GM19025 (cell line): Measurements from ENCODE around the gene TLCD3B.
A peak's percentile ranks its signal among the peaks of the same experiment; 100 is the strongest.

Source experiments
- ATAC-seq: cut with Tn5 transposase; IDR thresholded peaks from one replicate; pipeline ENCODE4 v1.9.1; 2021; ENCODE audit warnings: mild to moderate bottlenecking, low read depth, moderate library complexity; ENCODE audit not compliant: unreplicated experiment

TLCD3B gene

GRCh38 chr16:30006659-30007377, 24.3 kb downstream of the TLCD3B start:
- no peak for ATAC-seq

- ATAC-seq, result no peak
These were observed 25.0 kb downstream of the TLCD3B start for GRCh38 chr16:30006095-30006473.

GRCh38 chr16:30005341-30006094, 25.6 kb downstream of the TLCD3B start:
- no peak for ATAC-seq

GRCh38 chr16:30004811-30005242, 26.2 kb downstream of the TLCD3B start:
- ATAC-seq, result no peak

GRCh38 chr16:30004424-30004776, 26.7 kb downstream of the TLCD3B start:
- ATAC-seq, result no peak

GRCh38 chr16:30003670-30004423, 27.2 kb downstream of the TLCD3B start:
- no peak for ATAC-seq

GRCh38 chr16:30002614-30003346, 28.3 kb downstream of the TLCD3B start:
- ATAC-seq, result no peak

GRCh38 chr16:30000735-30001631, 30.1 kb downstream of the TLCD3B start:
- no peak for ATAC-seq

- no peak for ATAC-seq
These were observed 31.5 kb downstream of the TLCD3B start for GRCh38 chr16:29999605-30000004.

- ATAC-seq, result no peak
These were observed 34.3 kb downstream of the TLCD3B start for GRCh38 chr16:29996766-29997250.

- peak; percentile 91 for ATAC-seq
These were observed 34.9 kb downstream of the TLCD3B start, which contains the start of gene INO80E for GRCh38 chr16:29995911-29996765. Gene INO80E, plus strand, starts transcription at chr16:29996241. Its CDS starts 70 bp downstream, at chr16:29996311.

GRCh38 chr16:29995324-29995910, 35.7 kb downstream of the TLCD3B start, which contains the start of gene HIRIP3:
Gene HIRIP3, minus strand, starts transcription at chr16:29995617. Its CDS starts 12 bp downstream, at chr16:29995605.
- peak; percentile 51 for ATAC-seq

GRCh38 chr16:29994600-29995323, 36.3 kb downstream of the TLCD3B start:
- ATAC-seq, result no peak

- ATAC-seq, result no peak
These were observed 37.0 kb downstream of the TLCD3B start for GRCh38 chr16:29993903-29994599.

- no peak for ATAC-seq
These were observed 37.7 kb downstream of the TLCD3B start for GRCh38 chr16:29993191-29993902.

- ATAC-seq, result no peak
These were observed 38.6 kb downstream of the TLCD3B start for GRCh38 chr16:29992344-29992967.
